Measurements from ENCODE around the gene PACS2.

The PACS2 gene

GRCh38 chr14:105367116-105368031, 52.8 kb downstream of the PACS2 start:
- DNase-seq (ENCODE audit: low read depth in 2 of 2): no peak
- TF ChIP-seq CTCF (IDR thresholded peaks at IDR 0.05; ENCODE audit: low read depth, low read length): no peak
- no peak overlapping the region for H3K4me3 ChIP-seq (replicated peaks in 1 of 2; ENCODE audit: low read depth in 2 of 2, low read length in 2 of 2)

GRCh38 chr14:105368032-105368417, 53.5 kb downstream of the PACS2 start:
- no peak overlapping the region for H3K4me3 ChIP-seq (replicated peaks in 1 of 2; ENCODE audit: low read depth in 2 of 2, low read length in 2 of 2)
- no peak for TF ChIP-seq CTCF (IDR thresholded peaks at IDR 0.05; ENCODE audit: low read depth, low read length)

GRCh38 chr14:105368426-105368825, 53.9 kb downstream of the PACS2 start:
- no peak overlapping the region for H3K4me3 ChIP-seq (replicated peaks in 1 of 2; ENCODE audit: low read depth in 2 of 2, low read length in 2 of 2)
- TF ChIP-seq CTCF (IDR thresholded peaks at IDR 0.05; ENCODE audit: low read depth, low read length): no peak
- no peak for DNase-seq (ENCODE audit: low read depth in 2 of 2)

More at GRCh38 chr14:105368032-105368417, 53.5 kb downstream of the PACS2 start:
- DNase-seq (ENCODE audit: low read depth in 2 of 2): no peak

- no peak for DNase-seq (ENCODE audit: low read depth in 2 of 2)
- no peak for TF ChIP-seq CTCF (IDR thresholded peaks at IDR 0.05; ENCODE audit: low read depth, low read length)
- no peak overlapping the region for H3K4me3 ChIP-seq (replicated peaks in 1 of 2; ENCODE audit: low read depth in 2 of 2, low read length in 2 of 2)
Measured at GRCh38 chr14:105368910-105369652, 54.5 kb downstream of the PACS2 start.

- no peak for TF ChIP-seq CTCF (IDR thresholded peaks at IDR 0.05; ENCODE audit: low read depth, low read length)
- H3K4me3 ChIP-seq (replicated peaks in 1 of 2; ENCODE audit: low read depth in 2 of 2, low read length in 2 of 2): no peak overlapping the region
Measured at GRCh38 chr14:105369653-105370040, 55.1 kb downstream of the PACS2 start.

GRCh38 chr14:105374389-105374788, 59.8 kb downstream of the PACS2 start:
- no peak for TF ChIP-seq CTCF (IDR thresholded peaks at IDR 0.05; ENCODE audit: low read depth, low read length)
- no peak for DNase-seq (ENCODE audit: low read depth in 2 of 2)

More at GRCh38 chr14:105369653-105370040, 55.1 kb downstream of the PACS2 start:
- no peak for DNase-seq (ENCODE audit: low read depth in 2 of 2)

More at GRCh38 chr14:105374389-105374788, 59.8 kb downstream of the PACS2 start:
- H3K4me3 ChIP-seq (replicated peaks in 1 of 2; ENCODE audit: low read depth in 2 of 2, low read length in 2 of 2): no peak overlapping the region
